ENCODE data around the gene GPR62.

Gene GPR62

DNA sequence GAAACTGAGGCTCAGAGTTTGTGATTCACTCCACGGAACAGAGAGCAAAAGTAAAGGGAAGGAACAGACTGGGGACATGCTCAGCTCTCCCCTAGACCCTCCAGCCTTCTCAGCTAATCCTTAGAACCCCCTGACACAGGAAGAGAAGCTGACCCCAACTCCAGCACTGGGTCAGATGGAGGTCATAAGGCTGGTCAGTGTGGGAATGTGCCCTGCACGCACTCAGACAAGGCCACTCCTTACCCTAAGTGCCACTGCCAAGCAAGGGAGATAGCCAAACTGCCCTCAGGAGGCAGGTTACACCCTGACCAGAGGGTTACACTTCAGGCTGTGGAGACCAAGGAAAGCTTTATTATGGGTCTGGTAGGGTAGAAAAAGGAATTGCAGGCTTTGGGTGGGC is 39.3 kb downstream of the GPR62 start:
- no peak for DNase-seq

DNA sequence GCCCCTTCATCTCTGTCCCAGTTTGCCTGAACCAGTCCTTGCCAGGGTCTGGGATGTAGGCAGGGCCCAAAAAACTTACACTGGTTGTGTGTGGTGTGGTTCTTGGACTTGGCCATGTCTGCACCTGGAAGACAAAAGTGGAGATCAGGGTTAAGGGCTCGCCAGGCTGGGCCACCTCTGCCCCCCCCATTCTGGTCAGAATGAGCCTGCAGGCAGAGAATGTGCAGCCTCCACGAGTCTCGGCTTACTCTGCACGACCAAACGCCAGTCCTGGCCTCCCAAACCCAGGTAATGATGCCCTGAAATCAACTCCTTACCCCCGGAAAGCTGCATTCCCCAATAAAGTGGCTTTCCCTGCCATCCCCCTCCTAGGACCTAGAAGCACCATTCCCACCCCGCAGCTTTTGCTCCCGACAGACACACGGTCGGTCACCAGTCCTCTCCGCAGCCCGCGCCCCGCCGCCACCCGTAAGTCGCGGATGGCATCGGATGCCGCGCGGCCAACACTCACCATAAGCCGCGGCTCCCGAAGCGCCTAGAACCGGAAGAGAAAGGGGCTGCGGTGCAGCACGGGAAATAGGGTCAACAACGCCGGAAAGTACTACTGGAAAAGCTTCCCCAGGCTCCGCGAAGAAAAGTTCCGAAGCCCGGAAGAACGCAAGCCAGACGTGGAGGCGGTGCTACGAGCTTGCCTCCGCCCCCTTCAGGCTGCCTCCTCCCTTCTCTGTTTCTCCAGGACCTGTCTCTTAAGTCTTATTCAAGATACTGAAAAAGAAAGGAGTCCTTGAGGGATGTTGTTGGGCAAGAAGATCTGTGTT is 40.4 kb downstream of the GPR62 start, which contains the start of gene RPL29:
Gene RPL29, minus strand, starts transcription at position 550 of the 818 bp plus-strand sequence. Its CDS starts 434 bp downstream, at position 116.
- peak; percentile 87 to 88 for DNase-seq

DNA sequence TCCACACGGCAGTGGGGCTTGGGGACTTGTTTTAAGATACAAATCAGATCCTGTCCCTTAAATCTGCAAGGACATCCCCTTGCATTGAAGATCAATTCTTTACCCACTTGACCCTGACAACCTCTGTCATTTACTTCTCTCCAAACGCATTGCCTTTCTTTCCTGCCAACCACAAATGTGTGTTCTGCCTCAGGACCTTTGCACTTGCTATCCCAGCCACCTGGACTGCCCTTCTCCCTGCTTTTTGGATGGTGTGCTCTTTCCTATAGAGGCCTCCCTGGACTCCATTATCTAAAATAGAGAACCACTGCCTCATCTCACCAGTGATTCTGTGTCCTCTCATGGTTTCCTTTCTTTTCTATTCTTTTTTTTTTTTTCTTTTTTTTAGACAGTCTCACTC is 42.0 kb downstream of the GPR62 start:
- DNase-seq, result no peak

DNA sequence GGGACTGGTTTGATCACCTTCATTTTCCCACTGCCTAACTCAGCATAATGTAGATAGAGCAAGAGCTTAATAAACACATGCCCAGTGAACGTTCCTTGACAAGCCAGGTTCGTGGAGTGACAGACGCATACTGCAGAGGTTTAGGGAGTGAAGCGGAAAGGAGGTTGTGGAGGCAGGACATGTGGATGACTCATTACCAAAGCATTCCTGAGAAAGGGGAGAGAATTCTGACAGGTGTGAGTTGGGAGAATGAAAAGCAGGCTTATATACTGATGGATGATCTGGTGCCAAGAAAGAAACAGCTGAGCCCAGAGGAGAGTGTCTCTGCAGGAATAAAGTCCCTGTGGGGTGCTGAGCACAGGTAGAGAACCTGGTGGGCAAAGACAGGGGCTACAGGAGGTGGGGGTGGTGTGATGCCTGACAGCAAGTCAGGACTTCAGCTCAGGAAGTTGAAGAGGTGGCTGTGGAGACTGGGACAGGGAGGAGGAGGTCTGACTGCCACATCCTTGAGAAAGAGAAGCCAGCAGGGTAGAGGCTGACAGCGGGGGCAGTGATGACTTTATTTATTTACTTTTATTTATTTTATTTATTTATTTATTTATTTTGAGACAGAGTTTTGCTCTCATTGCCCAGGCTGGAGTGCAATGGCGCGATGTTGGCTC is 42.9 kb downstream of the GPR62 start:
- peak; percentile 12 to 20 for DNase-seq

DNA sequence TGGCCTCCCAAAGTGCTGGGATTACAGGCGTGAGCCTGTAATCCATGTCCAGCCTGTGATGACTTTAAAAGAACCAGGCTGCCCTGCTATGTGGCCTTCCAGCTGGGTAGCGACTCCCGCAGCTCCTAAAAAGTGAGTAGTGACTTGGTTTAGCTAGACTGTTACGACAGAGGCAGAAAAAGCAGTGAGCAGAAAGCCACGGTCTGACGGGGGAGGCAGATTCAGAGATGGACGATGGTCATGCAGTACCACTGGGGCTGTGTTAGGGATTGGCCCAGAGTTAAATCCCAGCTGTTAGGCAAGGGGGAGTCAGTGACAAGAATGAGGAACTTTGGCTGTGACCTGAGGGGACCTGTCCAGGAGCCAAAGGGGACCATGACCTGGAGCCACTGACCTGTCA is 43.6 kb downstream of the GPR62 start:
- no peak for DNase-seq

DNA sequence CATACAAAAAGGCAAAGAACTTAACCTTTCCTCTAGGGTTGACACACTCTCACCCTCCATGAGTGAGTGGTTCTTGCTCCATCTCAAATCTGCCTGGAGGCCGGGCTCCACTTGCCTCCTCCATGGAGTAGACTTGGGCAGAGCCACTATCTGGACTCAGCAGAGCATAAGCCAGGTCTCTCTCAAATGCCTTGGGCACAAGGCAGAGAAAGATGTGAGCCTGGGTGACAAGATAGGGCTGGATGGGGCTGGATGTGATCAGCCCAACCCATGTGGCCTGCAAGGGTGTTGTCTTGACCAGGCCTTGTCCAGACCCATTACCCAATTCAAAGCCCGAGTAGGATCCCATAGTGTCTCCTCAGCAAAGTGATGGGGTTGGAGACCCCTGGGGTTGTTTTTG is 44.7 kb downstream of the GPR62 start:
- no peak for DNase-seq

DNA sequence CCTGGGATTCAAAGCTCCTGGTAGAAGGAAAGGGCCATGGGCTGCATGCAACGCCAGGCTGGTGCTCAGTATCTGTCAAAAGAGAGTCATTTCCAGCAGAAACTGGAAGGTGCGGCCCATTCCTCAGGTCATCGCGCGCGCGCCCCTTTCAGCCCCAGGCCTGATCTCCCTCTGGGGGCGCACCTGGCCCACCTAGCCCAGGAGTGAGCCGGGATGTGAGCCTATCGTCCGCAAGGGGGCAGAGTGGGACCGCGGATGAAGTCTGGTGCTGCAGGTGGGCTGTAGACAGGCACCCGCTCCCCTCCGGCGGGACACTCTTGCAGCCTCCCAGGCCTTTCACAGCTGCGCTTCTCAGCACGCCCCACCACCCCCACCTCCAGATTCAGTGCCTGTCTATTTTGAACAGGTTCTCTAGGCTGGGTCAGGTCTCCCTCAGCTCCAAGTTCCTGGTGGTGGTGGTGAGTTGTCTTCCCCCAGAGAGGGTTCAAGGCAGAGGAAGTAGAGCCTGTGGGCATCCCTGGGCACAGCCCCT is 46.3 kb downstream of the GPR62 start:
- peak; percentile 63 to 70 for DNase-seq

DNA sequence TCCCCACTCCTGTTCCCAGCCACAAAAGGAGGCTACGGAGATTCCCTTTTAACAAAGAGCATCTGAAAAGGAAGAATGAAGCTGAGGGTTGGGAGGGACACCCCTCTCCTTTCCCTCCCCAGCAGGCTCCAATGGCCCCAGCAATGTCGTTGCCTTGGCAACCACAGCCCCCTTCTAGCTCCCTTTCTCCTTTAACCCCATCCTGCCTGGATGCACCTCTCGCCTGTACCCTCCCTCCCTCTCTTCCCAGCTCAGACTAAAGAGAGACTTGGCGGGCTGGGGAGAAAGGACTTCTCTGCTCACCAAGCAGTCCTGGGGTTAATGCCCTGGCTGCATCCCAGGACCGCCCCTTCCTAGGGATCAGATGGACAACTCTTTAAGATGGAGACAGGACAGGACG is 47.6 kb downstream of the GPR62 start:
- no peak for DNase-seq

DNA sequence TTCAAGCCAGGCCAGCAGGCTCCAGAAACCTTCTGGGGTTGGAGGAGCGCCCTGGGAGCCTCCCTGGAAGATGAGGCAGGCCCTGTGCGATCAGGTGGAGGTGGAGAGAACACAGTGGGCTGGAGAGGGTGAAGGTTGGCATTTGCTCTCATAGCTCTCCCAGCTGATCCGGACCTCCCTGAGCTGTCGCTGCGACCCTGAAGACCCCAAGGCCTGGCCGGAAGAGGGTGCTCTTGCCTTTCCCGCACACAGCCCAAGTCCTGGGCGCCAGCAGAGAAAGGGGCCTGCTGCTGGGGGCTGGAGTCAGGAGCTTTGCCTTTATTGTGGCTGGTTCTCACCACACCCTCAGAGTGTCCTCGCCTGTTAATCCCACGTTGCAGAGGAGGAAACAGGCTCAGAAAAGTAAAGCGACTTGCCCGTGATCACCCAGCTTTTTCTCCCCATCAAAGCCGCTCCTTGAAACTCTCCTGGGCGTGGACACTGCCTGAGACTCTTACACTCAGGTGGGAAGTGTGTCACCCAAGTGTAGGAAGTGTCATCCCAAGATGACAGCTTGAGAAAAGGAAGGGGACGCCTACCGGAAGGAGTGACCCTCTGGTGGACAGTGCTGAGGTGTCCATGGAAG is 49.1 kb downstream of the GPR62 start:
- peak; percentile 62 to 77 for DNase-seq

DNA sequence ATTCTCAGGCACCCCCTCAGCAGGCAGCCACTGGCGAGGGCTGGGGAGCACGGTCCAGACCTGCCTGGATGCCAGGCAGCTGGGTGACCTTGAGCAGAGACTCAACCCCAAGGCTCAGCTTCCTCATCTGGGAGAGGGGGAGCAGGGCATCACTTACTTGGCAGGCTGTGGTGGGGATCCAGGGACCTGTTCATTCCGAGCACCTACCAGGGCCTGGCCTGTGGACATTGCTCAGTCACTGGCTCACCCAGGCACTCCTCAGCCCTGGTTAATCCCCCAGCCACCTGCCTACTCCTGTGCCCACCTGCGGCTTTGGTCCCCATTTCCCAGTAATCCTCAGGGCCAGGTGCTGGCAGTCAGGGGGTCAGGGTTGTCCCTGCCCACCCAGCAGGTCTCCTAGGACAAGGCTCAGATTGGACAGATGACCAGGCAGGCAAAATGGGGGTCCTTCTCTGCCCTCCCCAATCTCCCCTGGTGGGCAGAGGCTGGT is 49.8 kb downstream of the GPR62 start:
- DNase-seq, result no peak

DNA sequence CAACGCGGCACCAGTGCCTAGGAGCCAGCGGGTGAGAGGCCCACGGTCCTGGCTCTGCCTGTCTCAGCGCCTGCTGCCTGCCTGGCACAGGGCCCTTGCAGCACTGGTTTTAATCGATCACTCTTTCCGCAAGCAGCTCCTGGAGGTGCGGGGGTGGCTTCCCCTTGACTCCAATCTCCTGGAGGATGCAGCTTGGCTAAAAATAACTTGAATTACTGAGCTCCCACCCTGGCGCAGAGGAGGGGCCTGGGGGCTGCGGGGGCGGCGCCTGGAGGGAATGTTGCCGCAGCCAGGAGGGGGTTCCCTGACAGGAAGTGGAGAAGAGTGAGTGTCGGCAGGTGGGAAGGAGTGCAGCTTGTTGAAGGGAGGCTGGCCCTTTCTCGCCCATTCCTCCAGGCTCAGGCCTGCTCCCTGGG is 50.4 kb downstream of the GPR62 start:
- DNase-seq, result peak; percentile 54 to 55

DNA sequence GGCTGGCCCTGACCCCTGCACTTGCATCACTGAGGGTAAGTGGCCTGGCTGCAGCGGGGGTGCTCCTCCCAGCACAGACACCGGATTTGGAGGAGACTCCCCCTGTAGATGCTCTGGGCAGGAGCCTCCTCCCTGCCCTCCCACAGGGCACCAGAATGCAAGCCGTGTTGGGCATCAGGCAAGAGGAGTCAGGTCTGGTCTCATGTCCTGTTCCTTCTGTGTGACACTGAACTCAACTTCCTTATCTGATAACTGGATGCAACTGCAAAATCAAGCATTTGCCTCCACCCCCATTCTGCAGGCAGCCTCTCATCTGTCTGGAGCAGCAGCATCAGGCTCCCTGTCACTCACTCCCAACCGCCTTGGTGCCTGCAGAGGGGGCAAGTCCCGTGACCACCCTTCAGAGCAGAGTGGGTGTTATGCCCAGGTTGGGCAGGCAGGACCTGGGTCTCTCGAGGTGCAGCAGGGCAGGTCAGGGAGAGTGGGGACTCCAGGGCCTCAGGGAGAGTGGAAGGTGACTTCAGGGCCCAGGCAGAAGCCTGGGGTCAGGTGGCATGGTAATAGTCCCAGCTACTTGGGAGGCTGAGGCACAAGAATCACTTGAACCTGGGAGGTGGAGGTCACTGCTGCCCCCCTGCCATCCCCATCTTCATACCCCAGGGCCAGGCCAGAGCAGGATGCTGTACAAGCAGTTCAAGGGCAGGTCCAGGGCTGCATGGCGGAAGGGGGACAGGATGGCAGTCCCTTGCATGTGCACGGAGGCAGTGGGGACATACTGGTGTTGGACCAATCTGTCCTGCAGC is 51.0 kb downstream of the GPR62 start:
- no peak for DNase-seq

DNA sequence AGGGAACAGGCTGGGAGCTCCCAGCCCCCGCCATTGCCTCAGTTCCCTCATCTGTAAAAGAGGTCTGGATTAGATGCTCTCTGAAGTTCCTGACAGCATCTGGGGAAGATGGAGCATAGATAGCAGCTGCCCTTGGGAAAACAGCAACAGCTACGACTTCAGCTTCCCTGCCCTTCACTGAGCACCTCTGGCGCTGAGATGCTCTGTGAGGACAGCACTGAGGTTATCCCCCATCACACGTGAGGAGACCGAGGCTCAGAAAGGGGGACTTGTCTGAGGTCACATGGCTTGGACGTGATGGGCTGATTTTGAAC is 51.6 kb downstream of the GPR62 start:
- no peak for DNase-seq

Data from SHP77 (cell line).